GM12872 (cell line): Measurements from ENCODE around the gene BARX1.

Experiments
- TF ChIP-seq, protein P1 (sequence below): IDR thresholded peaks from 3 replicates; pipeline ENCODE4 v1.5.1; 2011; ENCODE audit warnings: low read depth, mild to moderate bottlenecking, low read length, moderate library complexity; ENCODE audit not compliant: insufficient read depth

Gene BARX1

DNA sequence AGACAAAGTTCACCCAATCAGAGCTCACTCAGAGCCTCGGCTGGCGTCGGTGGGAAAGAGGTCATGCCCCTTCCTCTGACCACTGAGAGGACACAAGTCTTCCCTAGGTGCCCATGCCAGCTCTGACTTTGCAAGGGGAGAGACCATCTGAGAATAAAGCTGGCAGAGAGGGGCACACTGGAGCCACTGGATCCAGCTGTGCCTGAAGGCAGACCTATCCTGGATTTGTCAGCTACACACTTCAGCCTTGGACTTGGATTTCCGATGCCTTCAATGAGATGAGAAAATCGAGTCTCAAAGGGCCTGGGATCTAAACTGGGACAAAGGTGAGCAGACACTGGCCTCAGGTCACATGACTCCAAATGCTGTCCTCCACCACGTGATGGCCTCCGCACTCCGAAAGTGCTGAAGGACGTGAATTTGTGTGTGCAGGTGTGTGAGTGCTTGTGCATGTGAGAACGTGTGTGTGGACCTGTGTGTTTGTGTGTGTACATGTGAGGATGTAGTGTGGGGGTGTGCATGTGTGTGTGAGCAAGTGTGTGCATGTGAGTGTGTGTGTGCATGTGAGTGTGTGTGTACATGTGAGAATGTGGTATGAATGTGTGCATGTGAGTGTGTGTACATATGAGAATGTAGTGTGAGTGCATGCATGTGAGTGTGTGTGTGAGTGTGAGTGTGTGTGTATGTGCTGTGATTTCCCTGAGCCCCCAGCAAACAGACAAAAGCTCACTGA lies 37.9 kb downstream of the BARX1 start:
- TF ChIP-seq, protein P1, sequence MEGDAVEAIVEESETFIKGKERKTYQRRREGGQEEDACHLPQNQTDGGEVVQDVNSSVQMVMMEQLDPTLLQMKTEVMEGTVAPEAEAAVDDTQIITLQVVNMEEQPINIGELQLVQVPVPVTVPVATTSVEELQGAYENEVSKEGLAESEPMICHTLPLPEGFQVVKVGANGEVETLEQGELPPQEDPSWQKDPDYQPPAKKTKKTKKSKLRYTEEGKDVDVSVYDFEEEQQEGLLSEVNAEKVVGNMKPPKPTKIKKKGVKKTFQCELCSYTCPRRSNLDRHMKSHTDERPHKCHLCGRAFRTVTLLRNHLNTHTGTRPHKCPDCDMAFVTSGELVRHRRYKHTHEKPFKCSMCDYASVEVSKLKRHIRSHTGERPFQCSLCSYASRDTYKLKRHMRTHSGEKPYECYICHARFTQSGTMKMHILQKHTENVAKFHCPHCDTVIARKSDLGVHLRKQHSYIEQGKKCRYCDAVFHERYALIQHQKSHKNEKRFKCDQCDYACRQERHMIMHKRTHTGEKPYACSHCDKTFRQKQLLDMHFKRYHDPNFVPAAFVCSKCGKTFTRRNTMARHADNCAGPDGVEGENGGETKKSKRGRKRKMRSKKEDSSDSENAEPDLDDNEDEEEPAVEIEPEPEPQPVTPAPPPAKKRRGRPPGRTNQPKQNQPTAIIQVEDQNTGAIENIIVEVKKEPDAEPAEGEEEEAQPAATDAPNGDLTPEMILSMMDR, result no peak

DNA sequence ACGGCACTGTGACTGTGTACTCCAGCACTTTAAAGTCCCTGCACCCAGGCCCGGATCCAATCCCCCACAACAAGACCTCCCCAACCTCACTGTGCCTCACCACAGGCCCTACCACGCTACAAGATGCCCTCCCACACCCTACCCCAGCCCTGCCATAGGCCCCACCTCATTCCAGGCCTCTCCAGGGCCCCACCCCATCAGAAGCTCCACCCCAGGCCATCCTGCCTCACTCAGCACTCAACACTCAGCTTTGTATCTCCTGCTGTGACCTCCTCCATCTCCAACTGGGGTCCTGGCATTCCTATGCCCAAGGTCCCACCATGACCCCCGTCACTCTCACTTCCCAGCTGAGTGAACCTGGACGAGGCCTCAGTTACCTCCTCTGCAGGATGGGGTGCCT lies 38.8 kb downstream of the BARX1 start:
- TF ChIP-seq, protein P1, result no peak

DNA sequence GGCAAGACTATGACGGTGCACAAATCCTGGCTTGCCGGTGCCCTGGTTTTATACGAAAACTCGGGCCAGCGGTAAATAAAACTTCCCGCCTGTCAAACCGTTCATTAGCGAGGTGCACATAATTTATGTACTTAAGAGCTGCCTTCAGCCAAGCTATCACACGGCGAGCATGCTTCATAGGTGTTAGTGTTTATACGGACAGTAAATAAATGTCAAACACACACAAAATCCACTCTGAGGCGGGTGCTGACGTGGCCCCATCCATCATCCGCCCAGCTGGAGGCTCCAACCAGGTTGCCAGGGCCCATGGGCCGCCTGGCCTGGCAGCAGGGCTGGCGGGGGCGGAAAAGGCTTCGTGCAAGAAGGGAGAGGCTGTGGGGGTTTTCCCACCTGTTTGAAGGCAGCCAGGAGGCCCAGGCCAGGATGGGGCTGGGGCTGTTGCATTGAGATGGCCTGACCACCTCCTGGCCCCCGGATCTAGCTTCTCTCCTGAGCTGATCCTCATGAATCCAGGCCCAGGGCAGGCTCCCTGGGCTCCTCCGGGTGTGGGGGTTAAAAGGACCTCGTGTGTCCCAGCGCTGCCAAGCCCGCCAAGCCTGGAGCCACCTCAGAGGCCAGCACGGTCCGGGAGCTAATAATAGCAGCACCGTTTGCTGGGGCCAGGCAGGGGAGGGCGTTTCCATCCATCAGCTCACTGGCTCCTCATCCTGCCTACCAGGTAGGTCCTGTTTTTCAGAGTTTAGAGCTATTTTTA lies 43.2 kb downstream of the BARX1 start:
- TF ChIP-seq, protein P1, result no peak

DNA sequence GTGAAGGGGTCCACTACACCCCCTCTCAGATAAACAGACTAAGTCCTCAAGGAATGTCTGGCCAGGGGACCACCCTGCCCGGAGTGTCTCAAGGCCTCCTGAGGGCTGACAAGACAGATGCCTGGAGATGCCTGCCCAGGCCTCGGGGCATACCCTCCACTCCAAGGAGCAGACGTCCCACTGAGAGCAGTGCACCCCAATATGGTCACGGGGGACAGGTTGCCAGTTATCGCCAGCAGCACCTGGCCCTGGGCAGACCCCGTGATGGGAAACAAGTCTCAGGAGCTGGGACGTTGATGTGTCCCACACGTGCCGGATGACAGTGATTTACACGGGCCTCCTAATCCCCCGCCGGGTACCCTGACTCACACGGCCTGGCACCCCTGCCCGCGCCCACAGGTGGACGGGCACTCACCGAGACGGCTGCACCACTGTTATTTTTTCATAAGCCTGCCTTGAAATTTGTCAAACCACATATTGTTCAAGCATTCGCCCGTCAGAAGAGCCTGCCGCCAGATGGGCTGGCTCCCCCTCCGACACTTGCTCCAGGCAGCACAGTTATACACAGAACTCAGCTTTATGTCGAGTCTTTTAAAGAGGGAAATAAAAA lies 43.9 kb downstream of the BARX1 start:
- TF ChIP-seq, protein P1, result no peak

DNA sequence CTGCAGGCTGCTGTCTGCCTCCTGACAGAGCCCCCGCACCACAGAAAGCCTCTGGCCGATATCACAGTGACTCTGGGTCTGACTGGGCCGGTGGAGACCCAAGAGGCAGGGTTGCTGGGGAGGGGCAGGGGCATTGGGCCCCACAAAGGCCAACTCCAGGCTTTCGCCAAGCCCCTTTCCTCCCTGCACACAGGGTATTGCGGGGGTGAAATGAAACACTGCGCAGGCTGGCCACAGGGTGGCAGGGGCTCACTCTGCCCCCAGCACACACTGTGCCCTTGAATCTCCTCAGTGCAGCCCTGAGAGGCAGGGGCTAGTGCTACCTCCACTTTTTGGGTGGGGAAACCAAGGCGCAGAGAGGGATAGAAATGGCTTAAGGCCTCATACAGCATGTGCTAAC lies 44.6 kb downstream of the BARX1 start:
- TF ChIP-seq, protein P1, result no peak

DNA sequence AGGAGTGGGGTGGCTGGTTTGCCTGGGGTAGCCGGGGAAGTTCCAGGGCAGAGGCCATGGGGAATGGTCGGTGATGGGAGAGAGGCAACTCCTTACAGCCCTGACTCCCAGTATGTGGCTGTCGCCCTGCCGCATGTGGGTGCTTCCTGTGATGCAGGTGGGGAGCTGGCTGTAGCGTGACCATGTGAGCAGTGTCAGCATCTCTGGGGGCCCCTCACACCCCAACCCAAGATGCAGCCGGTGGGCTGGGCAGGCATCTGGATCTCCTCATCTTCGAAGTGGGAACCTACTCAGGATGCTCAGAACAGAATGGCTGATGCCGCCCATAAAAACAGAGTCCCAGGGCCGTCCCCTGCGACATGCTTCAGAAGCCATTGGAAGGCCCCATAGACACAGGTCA lies 45.0 kb downstream of the BARX1 start:
- TF ChIP-seq, protein P1, result no peak

DNA sequence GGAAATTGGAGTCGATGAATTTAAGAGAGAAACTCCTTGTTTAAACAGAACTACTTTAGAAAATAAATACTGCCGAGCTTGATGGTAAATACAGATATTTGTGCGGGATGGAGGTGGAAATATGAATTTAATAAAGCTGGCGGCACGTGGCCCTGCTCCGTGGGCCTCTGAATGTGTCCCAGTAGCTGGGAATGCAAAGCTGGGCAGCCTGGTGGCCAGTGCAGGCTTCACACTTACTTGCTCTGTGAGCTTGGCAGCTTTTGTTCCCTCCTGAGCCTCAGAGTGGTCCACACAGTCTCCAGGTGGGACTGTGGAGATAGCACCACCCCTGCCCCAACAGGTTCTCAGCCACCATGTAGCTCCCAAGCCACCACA lies 45.9 kb downstream of the BARX1 start:
- TF ChIP-seq, protein P1, result 0 out of 3 replicates have a peak, but pooled peaks have one; percentile 1
